UCSD-AML1 (cell line): Measurements from ENCODE around the gene ANGPTL4.
"Not testable (repeated sequence)": the region's sequence is repeated elsewhere in the genome, so short reads cannot be mapped to it uniquely, and the experiment has no call there.

Source experiments
- DNase-seq: peaks from one replicate; lab custom pipeline; 2025; ENCODE audit not compliant: unreplicated experiment; lab: John Stamatoyannopoulos, UW

Gene ANGPTL4

GRCh38 chr19:8404391-8405151, 40.6 kb downstream of the ANGPTL4 start:
- no peak for DNase-seq

- DNase-seq, result not testable (repeated sequence)
Measured at GRCh38 chr19:8410718-8411117, 46.8 kb downstream of the ANGPTL4 start.

GRCh38 chr19:8412783-8413628, 49.1 kb downstream of the ANGPTL4 start, which contains the start of gene MARCHF2:
Gene MARCHF2, plus strand, starts transcription at chr19:8413305. Its CDS starts 8,536 bp downstream, at chr19:8421841.
- peak; percentile 99 for DNase-seq

- DNase-seq, result no peak
Measured at GRCh38 chr19:8413629-8413995, 49.7 kb downstream of the ANGPTL4 start.

GRCh38 chr19:8416796-8417195, 52.8 kb downstream of the ANGPTL4 start:
- no peak for DNase-seq

- no peak for DNase-seq
Measured at GRCh38 chr19:8421484-8422461, 57.8 kb downstream of the ANGPTL4 start.

GRCh38 chr19:8423817-8424223, 59.9 kb downstream of the ANGPTL4 start:
- DNase-seq, result peak; percentile 78
